Activated T-cell treated with anti-CD3 and anti-CD28 coated beads for 48 hours (primary cell): ENCODE results near the gene HRAS.

Source experiments
- DNase-seq: peaks from one replicate; pipeline ENCODE4 v3.0.0-alpha.2; 2020; ENCODE audit warnings: low read depth

HRAS gene

DNA sequence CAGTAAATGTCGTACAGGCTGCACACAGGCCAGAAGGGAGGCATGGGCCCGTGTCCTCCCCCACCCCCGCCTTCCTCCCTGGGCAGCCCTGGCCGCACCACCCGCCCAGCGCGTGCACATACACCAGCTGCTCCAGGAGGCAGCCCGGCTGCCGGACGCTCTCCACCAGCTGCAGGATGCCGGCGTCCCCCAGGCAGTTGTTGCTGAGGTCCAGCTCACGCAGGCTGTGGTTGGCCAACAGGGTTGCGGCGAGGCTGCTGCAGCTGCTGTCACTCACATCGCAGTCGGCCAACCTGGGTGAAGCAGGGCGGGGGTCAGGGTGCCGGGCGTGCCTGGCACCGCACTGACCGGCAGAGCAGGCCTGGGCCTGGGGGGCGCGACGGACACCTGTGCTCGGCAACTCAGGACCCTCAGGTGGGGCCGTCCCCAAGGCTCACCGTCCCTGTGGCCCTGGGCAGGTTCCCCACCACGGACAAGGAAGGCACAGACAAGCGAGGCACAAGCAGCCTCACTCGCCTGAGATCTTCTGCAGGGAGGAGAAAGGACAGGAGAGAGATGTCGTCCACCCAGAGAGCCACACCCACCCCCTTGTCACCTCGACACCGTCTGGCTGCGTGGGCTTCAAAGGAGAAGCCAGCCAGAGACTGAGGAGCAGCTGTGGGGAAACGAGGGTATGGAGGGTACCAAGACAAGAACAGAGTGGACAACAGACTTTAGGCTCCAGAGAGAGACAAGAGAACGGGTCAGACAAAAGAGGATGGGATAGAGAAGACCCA is 40.4 kb downstream of the HRAS start:
- DNase-seq: no peak

DNA sequence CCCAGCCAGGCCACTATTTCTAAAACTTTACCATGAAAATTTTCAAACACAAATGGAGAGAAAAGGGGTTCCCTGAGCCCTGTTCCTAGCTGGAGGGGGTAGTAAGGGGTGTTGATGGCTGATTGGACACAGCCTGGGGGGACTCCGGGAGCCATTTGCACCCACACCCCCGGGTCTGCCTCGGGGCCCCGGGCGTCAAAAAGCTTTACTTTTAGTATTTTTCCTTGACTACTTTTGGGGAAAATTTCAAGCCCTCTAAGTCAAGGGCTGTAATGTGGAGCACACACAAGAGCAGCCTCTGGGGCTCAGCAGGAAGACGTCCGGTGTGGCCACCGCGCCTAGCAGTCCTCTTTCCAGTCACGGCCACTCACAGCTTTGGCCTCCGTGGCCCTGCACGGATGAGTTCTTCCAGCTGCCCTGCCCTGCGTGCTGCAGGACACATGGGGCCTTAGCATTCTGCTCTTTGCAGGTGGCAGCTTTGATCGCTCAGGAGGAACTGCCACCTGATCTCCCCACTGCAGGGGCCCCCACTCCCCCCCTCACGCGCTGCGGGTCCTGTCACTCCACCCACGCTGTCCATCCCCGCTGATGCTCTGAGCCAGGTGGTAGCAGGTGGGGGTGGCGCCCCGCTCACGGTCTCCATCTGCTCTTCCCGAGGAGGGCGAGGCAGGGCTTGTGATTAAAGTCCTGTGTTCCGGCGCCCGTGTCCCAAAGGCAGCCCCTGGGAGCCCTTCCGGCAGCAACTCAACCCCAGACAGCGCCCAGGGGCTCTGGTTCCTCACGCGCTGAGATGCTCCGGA is 42.7 kb downstream of the HRAS start:
- DNase-seq: no peak

DNA sequence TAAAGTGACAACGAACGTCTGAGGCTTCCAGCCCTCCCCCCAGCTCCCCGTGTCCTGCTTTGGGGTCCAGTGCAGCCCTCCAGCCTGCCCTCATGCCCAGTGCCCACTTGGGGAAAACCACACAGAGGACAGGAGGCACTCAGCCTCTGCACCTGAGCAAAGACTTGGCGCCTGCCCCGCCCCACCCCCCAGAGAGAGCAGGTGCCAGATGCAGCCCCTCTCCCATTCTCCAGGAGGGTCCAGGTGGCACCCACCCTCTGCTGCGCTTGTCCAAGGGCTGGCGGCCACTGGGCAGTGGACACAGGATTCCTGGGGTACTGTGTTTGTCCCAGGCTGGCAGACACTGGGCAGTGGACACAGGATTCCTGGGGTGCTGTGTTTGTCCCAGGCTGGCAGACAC is 44.0 kb downstream of the HRAS start:
- no peak for DNase-seq

DNA sequence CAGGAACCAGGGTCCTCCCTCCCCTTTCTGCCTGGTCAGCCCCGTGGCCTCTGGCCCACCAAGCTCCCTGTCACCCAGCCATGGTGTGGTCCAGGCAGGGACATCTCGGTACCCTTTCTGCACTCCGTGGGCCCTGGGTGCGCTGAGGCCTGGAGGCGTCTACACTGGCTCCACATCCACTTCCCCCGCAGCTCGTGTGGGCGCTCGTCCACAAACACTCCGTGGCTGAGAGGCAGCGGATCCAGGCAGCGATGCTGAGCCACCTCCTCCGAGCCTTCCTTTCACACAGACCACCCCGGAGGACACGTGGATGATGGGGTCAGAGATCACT is 44.5 kb downstream of the HRAS start:
- no peak for DNase-seq

DNA sequence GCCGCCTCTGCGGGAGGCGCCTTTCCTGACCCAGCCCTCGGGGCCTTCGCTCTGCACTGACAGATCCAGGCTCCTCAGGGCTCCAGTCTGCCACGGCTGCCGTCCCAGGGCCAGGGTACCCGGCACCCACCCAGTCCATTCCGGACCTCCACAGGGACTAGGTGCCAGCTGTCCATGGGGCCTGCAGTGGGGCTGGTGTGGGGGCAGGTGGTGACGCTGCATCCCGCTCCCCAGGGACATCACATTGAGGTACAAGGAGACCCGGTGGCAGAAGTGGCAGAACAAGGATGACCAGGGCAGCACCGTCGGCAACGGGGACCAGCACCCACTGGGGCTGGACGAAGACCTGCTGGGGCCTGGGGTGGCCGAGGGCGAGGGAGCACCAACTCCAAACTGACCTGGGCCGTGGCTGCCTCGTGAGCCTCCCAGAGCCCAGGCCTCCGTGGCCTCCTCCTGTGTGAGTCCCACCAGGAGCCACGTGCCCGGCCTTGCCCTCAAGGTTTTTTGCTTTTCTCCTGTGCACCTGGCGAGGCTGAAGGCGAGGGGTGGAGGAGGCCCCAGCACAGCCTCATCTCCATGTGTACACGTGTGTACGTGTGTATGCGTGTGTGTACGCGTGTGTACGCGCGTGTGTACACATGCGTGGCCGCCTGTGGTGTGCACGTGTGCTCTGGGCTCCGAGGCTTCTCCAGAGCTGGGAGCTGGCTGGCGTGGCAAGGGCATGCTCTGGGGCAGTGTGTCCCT is 45.0 kb downstream of the HRAS start:
- no peak for DNase-seq

DNA sequence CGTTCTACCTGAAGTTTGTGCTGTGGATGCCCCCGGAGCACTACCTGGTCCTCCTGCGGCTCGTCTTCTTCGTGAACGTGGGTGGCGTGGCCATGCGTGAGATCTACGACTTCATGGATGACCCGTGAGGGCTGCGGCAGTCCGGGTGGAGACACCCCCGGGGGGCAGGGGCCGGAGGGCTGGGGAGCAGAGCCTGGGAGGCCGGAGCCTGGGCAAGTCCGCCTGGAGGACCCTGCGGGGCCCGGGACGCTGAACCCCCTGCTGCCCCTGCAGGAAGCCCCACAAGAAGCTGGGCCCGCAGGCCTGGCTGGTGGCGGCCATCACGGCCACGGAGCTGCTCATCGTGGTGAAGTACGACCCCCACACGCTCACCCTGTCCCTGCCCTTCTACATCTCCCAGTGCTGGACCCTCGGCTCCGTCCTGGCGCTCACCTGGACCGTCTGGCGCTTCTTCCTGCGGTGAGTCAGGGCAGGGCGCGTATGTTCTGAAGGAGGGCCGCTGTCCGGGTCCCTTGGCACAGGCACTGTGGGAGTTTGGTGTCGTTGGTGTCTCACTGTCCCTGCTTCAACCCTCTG is 45.7 kb downstream of the HRAS start:
- DNase-seq: no peak

DNA sequence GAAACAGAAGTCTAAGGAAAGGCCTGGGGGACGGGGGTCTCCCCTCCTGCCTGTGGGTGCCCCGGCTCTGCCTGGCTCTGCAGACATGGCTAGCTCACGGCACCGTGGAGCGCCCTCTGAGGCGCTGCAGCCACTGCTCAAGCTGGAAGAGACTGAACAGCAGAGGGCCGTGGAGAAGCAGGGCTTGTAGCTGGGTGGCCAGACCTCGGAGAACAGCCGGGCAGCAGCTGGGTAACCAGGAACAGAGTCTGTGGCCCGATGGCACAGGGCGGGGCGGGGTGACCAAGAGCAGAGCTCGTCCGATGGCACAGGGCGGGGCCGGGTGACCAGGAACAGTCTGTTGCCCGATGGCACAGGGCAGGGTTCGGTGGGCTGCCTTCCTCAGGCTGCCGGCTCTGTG is 46.4 kb downstream of the HRAS start:
- no peak for DNase-seq

DNA sequence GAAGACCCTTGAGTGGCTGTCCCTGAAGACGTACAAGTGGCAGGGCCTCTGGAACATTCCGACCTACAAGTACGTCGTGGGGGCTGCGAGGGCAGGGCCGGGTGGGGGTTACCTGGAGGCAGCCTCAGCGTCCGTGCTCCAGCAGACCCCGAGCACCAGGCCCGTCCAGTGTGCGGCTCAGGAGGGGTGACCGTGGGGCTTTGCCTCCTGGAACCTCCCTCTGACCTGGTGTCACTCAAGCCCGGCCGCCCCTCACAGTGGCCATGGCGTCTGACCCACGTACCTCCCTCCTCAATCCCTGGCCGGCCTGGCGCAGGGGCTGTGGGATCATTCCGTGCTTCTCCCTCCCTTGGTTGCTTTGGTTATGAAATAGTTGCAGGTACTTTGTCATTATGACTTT is 46.8 kb downstream of the HRAS start:
- no peak for DNase-seq

DNA sequence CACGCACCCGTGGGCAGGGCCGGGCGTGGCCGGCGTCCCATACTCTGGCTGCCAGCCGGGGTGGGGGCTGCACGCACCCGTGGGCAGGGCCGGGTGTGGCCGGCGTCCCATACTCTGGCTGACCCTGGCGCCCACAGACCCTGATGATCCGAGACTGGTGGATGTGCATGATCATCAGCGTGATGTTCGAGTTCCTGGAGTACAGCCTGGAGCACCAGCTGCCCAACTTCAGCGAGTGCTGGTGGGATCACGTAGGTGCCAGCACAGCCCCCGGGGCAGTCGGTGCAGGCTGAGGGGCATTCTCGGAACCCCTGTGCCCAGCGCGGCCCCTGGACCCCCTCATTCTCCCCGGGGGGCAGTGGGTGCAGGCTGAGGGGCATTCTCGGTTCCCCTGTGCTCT is 47.3 kb downstream of the HRAS start:
- DNase-seq: no peak

DNA sequence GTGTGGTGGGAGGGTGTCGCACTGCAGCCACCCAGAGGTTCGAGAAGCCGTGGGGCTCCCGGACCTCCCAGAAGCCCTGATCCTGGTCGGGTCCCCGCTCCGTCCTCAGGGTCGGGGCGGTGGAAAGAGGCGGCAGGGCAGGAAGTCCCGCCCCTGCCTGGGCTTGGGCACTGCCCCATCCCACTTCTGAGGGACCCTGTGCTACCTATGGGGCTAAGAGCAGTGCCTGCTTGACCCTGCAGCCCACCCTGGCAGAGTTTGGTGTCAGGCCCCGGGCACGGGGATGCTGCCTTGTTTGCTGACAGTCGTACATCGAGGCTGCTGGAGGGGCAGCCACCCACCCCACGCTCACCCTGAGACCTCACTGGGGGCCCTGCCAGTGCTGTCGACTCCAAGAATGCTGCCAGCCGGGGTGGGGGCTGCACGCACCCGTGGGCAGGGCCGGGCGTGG is 47.8 kb downstream of the HRAS start:
- DNase-seq: no peak

DNA sequence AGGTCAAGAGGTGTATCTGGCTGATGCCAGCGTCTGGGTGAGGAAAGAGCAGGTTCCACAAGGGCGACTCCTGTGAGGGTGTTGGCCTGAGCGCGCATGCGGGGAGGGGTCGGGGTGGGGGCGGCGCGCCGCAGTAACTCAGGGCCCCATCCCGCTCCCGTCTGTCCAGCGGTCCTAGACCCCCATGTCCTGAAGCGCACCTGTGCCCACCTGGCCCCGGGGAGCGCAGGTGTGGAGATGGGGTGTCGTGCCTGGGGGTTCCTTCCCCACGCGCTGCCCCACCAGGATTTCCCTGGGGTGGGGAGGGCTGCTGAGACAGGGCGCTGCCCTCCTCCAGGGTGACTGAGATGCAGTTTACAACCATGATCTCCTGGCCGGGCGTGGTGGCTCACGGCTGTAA is 49.2 kb downstream of the HRAS start:
- no peak for DNase-seq

DNA sequence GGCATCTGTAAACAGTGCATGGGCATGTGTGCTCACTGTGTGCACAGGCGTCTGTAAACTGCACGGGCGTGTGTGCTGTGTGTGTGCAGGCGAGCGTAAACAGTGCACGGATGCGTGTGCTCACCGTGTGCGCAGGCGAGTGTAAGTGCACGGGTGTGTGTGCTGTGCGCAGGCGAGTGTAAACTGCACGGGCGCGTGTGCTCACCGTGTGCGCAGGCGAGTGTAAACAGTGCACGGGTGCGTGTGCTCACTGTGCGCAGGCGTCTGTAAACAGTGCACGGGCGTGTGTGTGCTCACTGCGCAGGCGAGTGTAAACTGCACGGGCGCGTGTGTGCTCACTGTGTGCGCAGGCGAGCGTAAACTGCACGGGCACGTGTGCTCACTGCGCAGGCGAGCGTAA is 50.8 kb downstream of the HRAS start:
- DNase-seq: no peak
